ENCODE data around the gene PAX5. TPM values are rescaled to one million over a fixed set of nuclear protein-coding genes. Genes with fewer than 3 reads are reported as not detected.
"Not testable (repeated sequence)": the region's sequence is repeated elsewhere in the genome, so short reads cannot be mapped to it uniquely, and the experiment has no call there.

PAX5 gene
- polyA plus RNA-seq, 2 of the 4 experiments (the other 2 are of a cell fraction): not detected

- peak; percentile 62 to 81; a peak in 3 of 6 replicates for ATAC-seq
- H3K4me1 ChIP-seq: peaks cover 7% of the 10 kb centered on the region; the same call in 1 of the 3 replicates
- H3K27ac ChIP-seq: peak overlapping the region in 1 of 2 experiments; percentile 60; a peak in 3 of 6 replicates
- DNase-seq (ENCODE audit: low read depth in 1 of 2, low spot score in 1 of 2): peak in 1 of 2 experiments; percentile 49
- no peak for FAIRE-seq
- no peaks in the 10 kb centered on the region for H3K9me3 ChIP-seq
- H3K4me2 ChIP-seq: peak overlapping the region; percentile 33; the same call in 1 of the 3 replicates
- no peak overlapping the region for H3K4me3 ChIP-seq
- CTCF ChIA-PET: interaction anchor here (2.5 kb wide), 1 partner anchor 268 kb away, joined by 7 read pairs; no protein-coding TSS in a partner anchor
- WGBS (ENCODE audit: missing lambda C conversion rate): 59% methylated on average over 2 of the region's 2 CpGs
- TF ChIP-seq CBX2 (IDR thresholded peaks at IDR 0.05; ENCODE audit: borderline replicate concordance, low read depth) (no peak), CTCF (IDR thresholded peaks at IDR 0.05) (no peak), ZC3H11A (IDR thresholded peaks at IDR 0.05) (no peak), MAFK (IDR thresholded peaks at IDR 0.05; ENCODE audit: partially characterized antibody) (peak; percentile 51)
- POLR2A ChIA-PET: interaction anchor here (1.0 kb wide), 1 partner anchor 17 kb away, joined by 3 read pairs; no protein-coding TSS in a partner anchor
These were observed 27.7 kb upstream of the PAX5 start for GRCh38 chr9:37061768-37062167.

GRCh38 chr9:37060833-37061232 lies 26.8 kb upstream of the PAX5 start:
- no peak for TF ChIP-seq CHD4 (IDR thresholded peaks at IDR 0.05; ENCODE audit: borderline replicate concordance)
- TF ChIP-seq GATA3 (IDR thresholded peaks at IDR 0.05; ENCODE audit: borderline replicate concordance): no peak
- TF ChIP-seq FOSL2 (IDR thresholded peaks at IDR 0.05): no peak
- no peak for TF ChIP-seq FOSL2 (CRISPR knock-in tag; IDR thresholded peaks at IDR 0.05)
- no peak for TF ChIP-seq RCOR1 (IDR thresholded peaks at IDR 0.05; ENCODE audit: low read depth, low read length)
- TF ChIP-seq E2F6 (IDR thresholded peaks at IDR 0.05; ENCODE audit: borderline replicate concordance, low read depth): no peak
- no peak for TF ChIP-seq POLR2A (IDR thresholded peaks at IDR 0.05; ENCODE audit: low read length)
- no peak for TF ChIP-seq CBX2 (IDR thresholded peaks at IDR 0.05; ENCODE audit: borderline replicate concordance, low read depth)
- 85% methylated on average over 4 of the region's 4 CpGs for WGBS (ENCODE audit: missing lambda C conversion rate)
- POLR2A ChIA-PET: interaction anchor here (0.7 kb wide), 1 partner anchor 59 kb away, joined by 6 read pairs; no protein-coding TSS in a partner anchor
- no peak for DNase-seq (ENCODE audit: low read depth in 1 of 2, low spot score in 1 of 2)
- Histone ChIP-seq H3K27ac (no peak overlapping the region), H3K4me2 (no peak overlapping the region), H3K9me3 (no peaks in the 10 kb centered on the region), H3K4me1 (peaks cover 7% of the 10 kb centered on the region; the same call in 1 of the 3 replicates), H3K4me3 (no peak overlapping the region)
- no peak for FAIRE-seq
- CTCF ChIA-PET: interaction anchor here (0.7 to 2.5 kb wide), 3 partner anchors 65 to 269 kb away, joined by 3 to 7 read pairs (median 3); no protein-coding TSS in a partner anchor
- ATAC-seq: no peak

- no peak for TF ChIP-seq HMGXB4 (CRISPR knock-in tag; IDR thresholded peaks at IDR 0.05; ENCODE audit: borderline replicate concordance)
- TF ChIP-seq NFE2L2 (conservative IDR thresholded peaks at IDR 0.05; ENCODE audit: low read length): no peak
- TF ChIP-seq KDM5A (IDR thresholded peaks at IDR 0.05): no peak
- H3K9me3 ChIP-seq: no peaks in the 10 kb centered on the region
- no peak for DNase-seq (ENCODE audit: low read depth in 1 of 2, low spot score in 1 of 2)
- H3K4me2 ChIP-seq: no peak overlapping the region
- H3K27ac ChIP-seq: no peak overlapping the region
- CTCF ChIA-PET: interaction anchor here (0.9 to 1.1 kb wide), 2 partner anchors 19 to 25 kb away, joined by 3 read pairs; no protein-coding TSS in a partner anchor
- 45% methylated on average over 2 of the region's 2 CpGs for WGBS (ENCODE audit: missing lambda C conversion rate)
- no peak for ATAC-seq
- H3K4me3 ChIP-seq: no peak overlapping the region
- no peak for FAIRE-seq
- POLR2A ChIA-PET: no interaction called here
- H3K4me1 ChIP-seq: no peaks in the 10 kb centered on the region; the same call in 2 of the 3 replicates
These were observed 22.2 kb upstream of the PAX5 start for GRCh38 chr9:37056046-37056920.

- H3K27ac ChIP-seq; POLR2A ChIA-PET; H3K9me3 ChIP-seq; H3K4me3 ChIP-seq; FAIRE-seq; DNase-seq (ENCODE audit: low read depth in 1 of 2, low spot score in 1 of 2); ATAC-seq; H3K4me1 ChIP-seq; H3K4me2 ChIP-seq: not testable (repeated sequence)
- 14% methylated on average over 2 of the region's 2 CpGs for WGBS (ENCODE audit: missing lambda C conversion rate)
- CTCF ChIA-PET: interaction anchor here (1.1 to 1.6 kb wide), 4 partner anchors 8 to 211 kb away, joined by 3 to 7 read pairs (median 3); no protein-coding TSS in a partner anchor
These were observed 20.3 kb upstream of the PAX5 start for GRCh38 chr9:37054363-37054720.

Measured in A549 (cell line).